Astrocyte (in vitro differentiated cells and primary cell): ENCODE data around the gene STING1. TPM values are rescaled to one million over a fixed set of nuclear protein-coding genes. Genes with fewer than 3 reads are reported as not detected.

Experiments
- DNase-seq: peaks from one replicate; pipeline ENCODE4 v3.0.0-alpha.2; 2010; ENCODE audit warnings: low read depth
- FAIRE-seq: peaks from 2 replicates; lab custom pipeline; 2011; peaks lifted over from hg19 to GRCh38; lab: Jason Lieb, UNC
- H2AFZ ChIP-seq: 2 replicates; pipeline ENCODE4 v1.6.0; 2012; ENCODE audit warnings: low read depth, low read length, inconsistent platforms
- H3K27ac ChIP-seq: 2 replicates; pipeline ENCODE4 v1.5.1; 2011; ENCODE audit warnings: low read depth, low read length, inconsistent platforms
- H3K27me3 ChIP-seq: 2 replicates; pipeline ENCODE4 v1.6.0; 2011; ENCODE audit warnings: low read length, inconsistent platforms; ENCODE audit not compliant: insufficient read depth
- H3K36me3 ChIP-seq: 2 replicates; pipeline ENCODE4 v1.5.1; 2011; ENCODE audit warnings: low read length, inconsistent platforms; ENCODE audit not compliant: insufficient read depth
- H3K4me1 ChIP-seq: 2 replicates; pipeline ENCODE4 v1.5.1; 2011; ENCODE audit warnings: low read length, inconsistent platforms; ENCODE audit not compliant: insufficient read depth
- H3K4me2 ChIP-seq: 2 replicates; pipeline ENCODE4 v1.6.0; 2012; ENCODE audit warnings: low read length, inconsistent platforms
- H3K4me3 ChIP-seq: 2 replicates; pipeline ENCODE4 v1.5.1; 2011; ENCODE audit warnings: low read depth, mild to moderate bottlenecking, low read length, inconsistent platforms; ENCODE audit not compliant: insufficient read depth
- H3K79me2 ChIP-seq: 2 replicates; pipeline ENCODE4 v1.6.0; 2012; ENCODE audit warnings: mild to moderate bottlenecking, low read length, inconsistent platforms; ENCODE audit not compliant: insufficient read depth
- H3K9ac ChIP-seq: 2 replicates; pipeline ENCODE4 v1.6.0; 2012; ENCODE audit warnings: mild to moderate bottlenecking, low read length, inconsistent platforms
- H3K9me3 ChIP-seq: 2 replicates; pipeline ENCODE4 v1.5.1; 2012; ENCODE audit warnings: low read depth, mild to moderate bottlenecking, low read length, inconsistent platforms; ENCODE audit not compliant: insufficient read depth
- H4K20me1 ChIP-seq: 2 replicates; pipeline ENCODE4 v1.6.0; 2012; ENCODE audit warnings: low read length, inconsistent platforms; ENCODE audit not compliant: insufficient read depth
- H3K27ac Mint-ChIP-seq: one replicate; pipeline ENCODE4 v1.8.0; 2021; ENCODE audit warnings: mild to moderate bottlenecking, mixed read lengths; ENCODE audit not compliant: unreplicated experiment
- H3K27me3 Mint-ChIP-seq: one replicate; pipeline ENCODE4 v1.8.0; 2021; ENCODE audit warnings: low read depth, mixed read lengths; ENCODE audit not compliant: unreplicated experiment
- H3K36me3 Mint-ChIP-seq: one replicate; pipeline ENCODE4 v1.8.0; 2021; ENCODE audit warnings: low read depth, mixed read lengths; ENCODE audit not compliant: unreplicated experiment
- H3K4me1 Mint-ChIP-seq: one replicate; pipeline ENCODE4 v1.8.0; 2021; ENCODE audit warnings: low read depth, mixed read lengths; ENCODE audit not compliant: unreplicated experiment
- H3K4me3 Mint-ChIP-seq: one replicate; pipeline ENCODE4 v1.8.0; 2021; ENCODE audit warnings: mild to moderate bottlenecking, moderate library complexity, mixed read lengths; ENCODE audit not compliant: unreplicated experiment
- H3K9me3 Mint-ChIP-seq: one replicate; pipeline ENCODE4 v1.8.0; 2021; ENCODE audit warnings: mild to moderate bottlenecking, mixed read lengths; ENCODE audit not compliant: unreplicated experiment
- EZH2 ChIP-seq: IDR thresholded peaks from 2 replicates; pipeline ENCODE4 v1.6.1; 2012; ENCODE audit warnings: mild to moderate bottlenecking, low read length, inconsistent platforms; ENCODE audit not compliant: insufficient read depth
- total RNA-seq: library from RNA; stranded (reverse); gene quantifications from 2 replicates; pipeline ENCODE4 v1.2.1, GENCODE V29; 2021
- TF ChIP-seq, protein P1 (sequence below): IDR thresholded peaks from 2 replicates; pipeline ENCODE4 v1.5.1; 2011; ENCODE audit warnings: low read depth, mild to moderate bottlenecking, inconsistent platforms, low read length, moderate library complexity; ENCODE audit not compliant: insufficient read depth

STING1 gene
- total RNA-seq, 1 donor from 2014 or later: 3.3 TPM

DNA sequence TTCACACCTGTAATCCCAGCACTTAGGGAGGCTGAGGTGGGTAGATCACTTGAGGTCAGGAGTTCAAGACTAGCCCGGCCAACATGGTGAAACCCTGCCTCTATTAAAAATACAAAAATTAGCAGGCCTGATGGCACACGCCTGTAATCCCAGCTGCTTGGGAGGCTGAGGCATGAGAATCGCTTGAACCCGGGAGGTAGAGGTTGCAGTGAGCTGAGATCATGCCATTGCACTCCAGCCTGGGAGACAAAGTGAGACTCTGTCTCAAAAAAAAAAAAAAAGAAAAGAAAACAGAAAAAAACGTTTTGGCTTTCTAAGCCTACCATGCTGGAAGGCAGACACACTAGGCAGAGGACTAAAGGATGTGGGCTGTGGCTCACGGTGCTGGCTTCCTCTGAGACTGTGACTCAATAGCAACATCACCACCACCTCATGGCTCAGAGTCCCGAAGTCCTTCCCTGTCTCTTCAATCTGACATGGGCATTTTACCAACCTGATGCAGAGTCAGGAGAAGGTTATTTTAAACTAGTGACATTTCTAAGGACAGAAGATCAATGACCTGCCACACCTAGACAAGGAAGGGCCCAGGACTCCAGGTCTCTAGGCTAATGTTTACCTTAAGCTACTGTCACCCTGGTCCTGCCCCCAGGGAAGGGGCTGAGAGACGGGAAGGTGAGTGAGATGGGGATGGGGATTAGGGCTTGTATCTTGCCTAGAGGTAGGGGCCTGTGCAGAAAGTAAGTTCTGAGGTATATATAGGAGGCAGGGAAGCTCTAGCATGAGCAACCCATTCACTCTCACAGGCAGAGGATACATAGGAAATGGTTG is 23.8 kb downstream of the STING1 start:
- Histone ChIP-seq H3K79me2 (no peaks in the 10 kb centered on the region), H3K4me2 (peak overlapping the region; percentile 62), H3K9ac (peak overlapping the region; percentile 77), H3K27me3 (no peaks in the 10 kb centered on the region), H3K36me3 (no peaks in the 10 kb centered on the region), H3K4me1 (peaks cover 51% of the 10 kb centered on the region), H2AFZ (peak overlapping the region; percentile 58), H3K4me3 (peak overlapping the region; percentile 18), H3K27ac (peak overlapping the region; percentile 96), H3K9me3 (no peaks in the 10 kb centered on the region), H4K20me1 (no peaks in the 10 kb centered on the region)
- Mint-ChIP-seq H3K27me3 (peaks cover 9% of the 10 kb centered on the region), H3K9me3 (no peaks in the 10 kb centered on the region), H3K27ac (peak overlapping the region; percentile 63), H3K4me1 (peaks cover 31% of the 10 kb centered on the region), H3K36me3 (no peaks in the 10 kb centered on the region), H3K4me3 (peak overlapping the region; percentile 11)
- DNase-seq: peak; percentile 86
- no peak for FAIRE-seq
- TF ChIP-seq, protein P1, sequence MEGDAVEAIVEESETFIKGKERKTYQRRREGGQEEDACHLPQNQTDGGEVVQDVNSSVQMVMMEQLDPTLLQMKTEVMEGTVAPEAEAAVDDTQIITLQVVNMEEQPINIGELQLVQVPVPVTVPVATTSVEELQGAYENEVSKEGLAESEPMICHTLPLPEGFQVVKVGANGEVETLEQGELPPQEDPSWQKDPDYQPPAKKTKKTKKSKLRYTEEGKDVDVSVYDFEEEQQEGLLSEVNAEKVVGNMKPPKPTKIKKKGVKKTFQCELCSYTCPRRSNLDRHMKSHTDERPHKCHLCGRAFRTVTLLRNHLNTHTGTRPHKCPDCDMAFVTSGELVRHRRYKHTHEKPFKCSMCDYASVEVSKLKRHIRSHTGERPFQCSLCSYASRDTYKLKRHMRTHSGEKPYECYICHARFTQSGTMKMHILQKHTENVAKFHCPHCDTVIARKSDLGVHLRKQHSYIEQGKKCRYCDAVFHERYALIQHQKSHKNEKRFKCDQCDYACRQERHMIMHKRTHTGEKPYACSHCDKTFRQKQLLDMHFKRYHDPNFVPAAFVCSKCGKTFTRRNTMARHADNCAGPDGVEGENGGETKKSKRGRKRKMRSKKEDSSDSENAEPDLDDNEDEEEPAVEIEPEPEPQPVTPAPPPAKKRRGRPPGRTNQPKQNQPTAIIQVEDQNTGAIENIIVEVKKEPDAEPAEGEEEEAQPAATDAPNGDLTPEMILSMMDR: no peak
- TF ChIP-seq EZH2: no peak

DNA sequence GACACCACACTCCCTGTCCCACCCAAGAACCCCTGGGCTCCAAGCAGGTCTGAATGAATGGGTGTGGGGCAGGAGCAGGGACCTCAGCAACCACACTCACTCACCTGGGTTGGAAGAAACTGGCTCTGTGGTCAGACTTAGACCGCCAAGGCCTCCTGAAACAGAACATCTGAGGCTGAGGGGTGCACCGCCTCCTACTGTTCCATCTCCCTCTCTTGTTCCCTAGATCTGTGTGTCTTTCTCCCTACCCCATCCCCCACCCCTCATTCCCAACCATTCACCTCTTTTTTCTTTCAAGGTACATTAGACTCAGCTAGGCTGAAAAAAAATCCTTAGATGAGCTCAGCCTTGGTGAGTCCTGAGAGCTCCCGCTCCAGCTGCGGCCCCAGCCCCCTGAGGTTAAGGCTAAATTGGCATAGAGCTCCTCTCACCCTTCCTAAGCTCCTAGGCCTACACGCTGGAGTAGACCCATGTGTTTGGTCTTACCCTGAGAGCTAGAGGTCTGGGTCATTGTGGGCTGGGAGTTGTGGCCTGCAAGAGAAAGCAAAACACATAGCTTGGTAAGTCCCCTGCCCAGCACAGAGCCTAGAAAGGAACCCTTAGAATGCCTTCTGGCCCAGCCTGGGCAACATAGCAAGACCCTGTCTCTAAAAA is 24.8 kb downstream of the STING1 start:
- no peaks in the 10 kb centered on the region for H3K36me3 ChIP-seq
- FAIRE-seq (no peak), DNase-seq (no peak)
- Mint-ChIP-seq H3K36me3 (no peaks in the 10 kb centered on the region), H3K4me1 (peaks cover 29% of the 10 kb centered on the region), H3K27ac (no peak overlapping the region), H3K4me3 (no peak overlapping the region), H3K27me3 (peaks cover 9% of the 10 kb centered on the region), H3K9me3 (no peaks in the 10 kb centered on the region)
- no peak for TF ChIP-seq EZH2
- TF ChIP-seq, protein P1: no peak
- no peak overlapping the region for H3K4me2 ChIP-seq
- H3K9ac ChIP-seq: no peak overlapping the region
- no peaks in the 10 kb centered on the region for H3K27me3 ChIP-seq
- H3K9me3 ChIP-seq: no peaks in the 10 kb centered on the region
- H4K20me1 ChIP-seq: no peaks in the 10 kb centered on the region
- H3K4me1 ChIP-seq: peaks cover 49% of the 10 kb centered on the region
- H3K79me2 ChIP-seq: no peaks in the 10 kb centered on the region
- no peak overlapping the region for H2AFZ ChIP-seq
- peak overlapping the region; percentile 96 for H3K27ac ChIP-seq
- no peak overlapping the region for H3K4me3 ChIP-seq
